ENCODE measurements around the gene SPATS2.

DNA sequence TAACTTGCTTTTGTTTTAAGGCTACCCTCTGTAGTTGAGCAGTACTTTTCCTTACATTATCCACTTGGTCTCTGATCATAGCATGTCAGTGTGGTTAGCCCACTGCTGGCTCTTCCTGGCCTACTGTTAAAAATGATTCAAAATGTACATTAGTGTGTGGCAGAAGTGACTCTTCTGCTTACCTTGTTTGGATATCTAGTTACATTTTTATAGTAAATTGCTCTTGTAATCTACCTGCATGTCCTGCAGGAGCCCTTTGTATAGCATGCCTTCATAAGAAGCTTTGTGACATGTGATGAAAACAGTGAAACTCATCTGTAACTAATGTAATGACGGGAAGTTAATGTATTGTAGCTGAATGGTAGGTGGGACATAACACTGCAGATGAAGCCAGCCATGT is 8.1 kb downstream of the SPATS2 start:
- no peak for TF ChIP-seq POLR2A (IDR thresholded peaks at IDR 0.05)
- TF ChIP-seq, protein P1, sequence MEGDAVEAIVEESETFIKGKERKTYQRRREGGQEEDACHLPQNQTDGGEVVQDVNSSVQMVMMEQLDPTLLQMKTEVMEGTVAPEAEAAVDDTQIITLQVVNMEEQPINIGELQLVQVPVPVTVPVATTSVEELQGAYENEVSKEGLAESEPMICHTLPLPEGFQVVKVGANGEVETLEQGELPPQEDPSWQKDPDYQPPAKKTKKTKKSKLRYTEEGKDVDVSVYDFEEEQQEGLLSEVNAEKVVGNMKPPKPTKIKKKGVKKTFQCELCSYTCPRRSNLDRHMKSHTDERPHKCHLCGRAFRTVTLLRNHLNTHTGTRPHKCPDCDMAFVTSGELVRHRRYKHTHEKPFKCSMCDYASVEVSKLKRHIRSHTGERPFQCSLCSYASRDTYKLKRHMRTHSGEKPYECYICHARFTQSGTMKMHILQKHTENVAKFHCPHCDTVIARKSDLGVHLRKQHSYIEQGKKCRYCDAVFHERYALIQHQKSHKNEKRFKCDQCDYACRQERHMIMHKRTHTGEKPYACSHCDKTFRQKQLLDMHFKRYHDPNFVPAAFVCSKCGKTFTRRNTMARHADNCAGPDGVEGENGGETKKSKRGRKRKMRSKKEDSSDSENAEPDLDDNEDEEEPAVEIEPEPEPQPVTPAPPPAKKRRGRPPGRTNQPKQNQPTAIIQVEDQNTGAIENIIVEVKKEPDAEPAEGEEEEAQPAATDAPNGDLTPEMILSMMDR (IDR thresholded peaks at IDR 0.05), result no peak

All from lower leg skin (tissue), 3 donors.